ENCODE measurements around the gene RSBN1L. TPM values are rescaled to one million over a fixed set of nuclear protein-coding genes. Genes with fewer than 3 reads are reported as not detected.
"Not testable (repeated sequence)": the region's sequence is repeated elsewhere in the genome, so short reads cannot be mapped to it uniquely, and the experiment has no call there.

Gene RSBN1L
- 10 to 100 TPM; 18.5 to 21.1 TPM for total RNA-seq

DNA sequence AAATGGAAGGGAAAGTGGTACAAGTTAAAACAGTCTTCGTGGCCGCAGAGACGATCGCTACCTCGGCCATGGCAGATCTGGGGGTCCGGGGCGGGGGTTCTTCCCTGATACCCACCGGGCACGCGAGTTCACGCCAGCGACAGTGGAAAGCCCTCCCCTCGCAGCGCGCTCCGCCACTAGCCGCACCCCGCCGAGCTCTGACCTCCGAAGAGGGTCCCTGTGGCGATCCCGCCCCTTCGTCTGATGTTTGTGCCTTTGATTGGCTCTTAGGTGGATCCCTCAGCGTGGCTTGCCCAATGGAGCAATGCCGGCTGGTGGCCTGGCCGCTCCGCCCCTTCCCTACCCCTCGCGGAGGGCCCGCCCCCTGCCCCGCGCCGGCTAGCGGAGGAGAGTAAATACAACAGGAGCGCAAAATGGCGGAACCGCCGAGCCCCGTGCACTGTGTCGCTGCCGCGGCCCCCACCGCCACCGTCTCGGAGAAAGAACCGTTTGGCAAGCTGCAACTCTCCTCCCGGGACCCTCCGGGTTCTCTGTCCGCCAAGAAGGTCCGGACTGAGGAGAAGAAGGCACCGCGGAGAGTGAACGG lies at the start of gene RSBN1L:
RSBN1L (plus strand) TSS at position 403 of the 586 bp plus-strand sequence; CDS start at position 414, 11 bp downstream.
- Mint-ChIP-seq H3K4me1 (ENCODE audit: low read depth) (peaks cover 48% of the 10 kb centered on the region), H3K9me3 (no peaks in the 10 kb centered on the region), H3K36me3 (peaks cover 8% of the 10 kb centered on the region), H3K27me3 (no peaks in the 10 kb centered on the region), H3K4me3 (peak within 1 kb of the TSS; percentile 89), H3K27ac (peak within 1 kb of the TSS; percentile 95)
- peak; percentile 99 for DNase-seq
- ChIA-PET CTCF (interaction anchor here (1.0 to 4.1 kb wide), 5 partner anchors 11 to 64 kb away, joined by 3 to 33 read pairs (median 4); no protein-coding TSS in a partner anchor), POLR2A (interaction anchor here (0.9 to 1.5 kb wide), 8 partner anchors 11 to 218 kb away, joined by 3 to 7 read pairs (median 3); partner anchors contain the start of genes PHTF2 and TMEM60)
- intact Hi-C loops (cut with micrococcal nuclease), result loop anchor here (1.0 to 5.0 kb wide), 4 partner anchors 36 to 160 kb away; partner anchors contain the start of genes PHTF2 and TMEM60

DNA sequence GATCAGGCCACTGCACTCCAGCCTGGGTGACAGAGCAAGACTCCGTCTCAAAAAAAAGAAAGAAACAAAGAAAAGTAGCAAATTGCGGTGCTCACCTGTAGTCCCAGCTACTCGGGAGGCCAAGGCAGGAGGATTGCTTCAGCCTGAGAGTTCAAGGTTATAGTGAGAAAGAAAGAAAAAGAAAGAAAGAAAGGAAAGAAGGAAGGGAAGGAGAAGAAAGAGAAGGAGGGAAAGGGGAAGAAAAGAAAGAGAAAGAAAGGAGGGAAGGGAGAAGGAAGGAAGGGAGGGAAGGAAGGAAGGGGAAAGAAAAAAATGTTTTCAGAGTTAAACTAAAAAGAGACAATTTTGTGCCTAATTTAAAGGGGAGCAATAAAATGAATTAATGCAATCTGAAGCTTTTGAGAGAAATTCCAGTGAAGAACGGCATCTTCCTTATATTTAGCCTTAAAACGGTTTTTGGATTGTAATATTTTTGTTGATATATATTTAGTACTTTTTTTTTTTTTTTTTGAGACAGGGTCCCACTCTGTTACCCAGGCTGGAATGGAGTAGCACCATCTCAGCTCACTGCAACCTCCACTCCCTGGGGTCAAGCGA lies 47.4 kb upstream of the RSBN1L start:
- no peaks in the 10 kb centered on the region for H3K27me3 Mint-ChIP-seq
- no peaks in the 10 kb centered on the region for H3K4me1 Mint-ChIP-seq (ENCODE audit: low read depth)
- ChIA-PET POLR2A (no interaction called here), CTCF (interaction anchor here (1.2 to 5.2 kb wide), 4 partner anchors 9 to 393 kb away, joined by 3 to 39 read pairs (median 4); no protein-coding TSS in a partner anchor)
- H3K36me3 Mint-ChIP-seq, result no peaks in the 10 kb centered on the region
- H3K9me3 Mint-ChIP-seq, result no peaks in the 10 kb centered on the region
- H3K4me3 Mint-ChIP-seq, result no peak overlapping the region
- intact Hi-C loops (cut with micrococcal nuclease), result no loop called here
- H3K27ac Mint-ChIP-seq, result no peak overlapping the region
- DNase-seq, result no peak

DNA sequence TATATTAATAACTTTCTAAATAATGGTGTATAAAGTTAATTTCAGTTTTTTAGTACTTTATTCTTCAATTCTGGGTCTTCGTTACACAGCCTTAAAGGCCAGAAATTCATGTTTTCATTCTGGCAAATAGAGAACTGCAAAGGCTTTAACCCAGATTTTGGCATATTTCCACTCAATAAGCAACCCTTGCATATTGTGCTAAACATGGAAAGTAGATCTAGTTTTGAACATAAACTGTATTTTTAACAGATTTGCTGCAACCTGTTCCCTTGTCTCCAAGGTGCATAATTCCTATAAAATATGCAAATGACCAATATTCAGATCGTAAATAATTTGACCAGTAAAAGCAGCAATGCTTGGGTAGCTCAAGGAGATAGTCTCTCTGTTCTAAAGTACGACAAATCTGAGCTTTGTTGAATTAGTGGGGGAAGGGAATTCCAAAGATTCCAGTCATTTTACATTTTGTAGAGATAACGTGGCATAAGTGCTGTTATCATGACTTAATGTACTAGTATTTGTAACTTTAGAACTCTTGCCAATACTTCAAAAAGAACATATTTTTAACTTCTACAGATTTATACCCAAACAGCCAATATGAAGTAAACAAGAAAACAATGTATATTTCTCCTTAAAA lies 46.4 kb upstream of the RSBN1L start:
- H3K27ac Mint-ChIP-seq, result no peak overlapping the region
- ChIA-PET POLR2A (no interaction called here), CTCF (interaction anchor here (0.8 to 12.6 kb wide), 8 partner anchors 8 to 392 kb away, joined by 3 to 156 read pairs (median 4); partner anchors contain the start of gene RSBN1L)
- no peak for DNase-seq
- no peaks in the 10 kb centered on the region for H3K36me3 Mint-ChIP-seq
- H3K9me3 Mint-ChIP-seq, result no peaks in the 10 kb centered on the region
- no peak overlapping the region for H3K4me3 Mint-ChIP-seq
- intact Hi-C loops (cut with micrococcal nuclease), result loop anchor here (2.0 kb wide), 1 partner anchor 391 kb away; no protein-coding TSS in a partner anchor
- no peaks in the 10 kb centered on the region for H3K27me3 Mint-ChIP-seq
- no peaks in the 10 kb centered on the region for H3K4me1 Mint-ChIP-seq (ENCODE audit: low read depth)

- Mint-ChIP-seq H3K9me3 (no peaks in the 10 kb centered on the region), H3K4me1 (ENCODE audit: low read depth) (no peaks in the 10 kb centered on the region), H3K27ac (no peak overlapping the region), H3K36me3 (no peaks in the 10 kb centered on the region), H3K27me3 (no peaks in the 10 kb centered on the region), H3K4me3 (no peak overlapping the region)
- intact Hi-C loops (cut with micrococcal nuclease), result loop anchor here (2.0 kb wide), 1 partner anchor 389 kb away; no protein-coding TSS in a partner anchor
- no peak for DNase-seq
- ChIA-PET POLR2A (no interaction called here), CTCF (interaction anchor here (0.5 to 12.6 kb wide), 70 partner anchors 8 to 470 kb away, joined by 3 to 156 read pairs (median 4); partner anchors contain the start of genes PHTF2, RSBN1L and TMEM60)
Observed at GRCh38 chr7:77651575-77652162, 44.6 kb upstream of the RSBN1L start.

GRCh38 chr7:77652826-77653225 lies 43.4 kb upstream of the RSBN1L start:
- H3K27me3 Mint-ChIP-seq; intact Hi-C loops (cut with micrococcal nuclease); H3K4me1 Mint-ChIP-seq (ENCODE audit: low read depth); H3K4me3 Mint-ChIP-seq; H3K36me3 Mint-ChIP-seq; H3K27ac Mint-ChIP-seq; H3K9me3 Mint-ChIP-seq; DNase-seq: not testable (repeated sequence)
- POLR2A ChIA-PET, result interaction anchor here (0.6 kb wide), 1 partner anchor 14 kb away, joined by 4 read pairs; no protein-coding TSS in a partner anchor
- CTCF ChIA-PET, result interaction anchor here (2.3 to 12.6 kb wide), 3 partner anchors 101 to 108 kb away, joined by 20 to 156 read pairs (median 39); no protein-coding TSS in a partner anchor

DNA sequence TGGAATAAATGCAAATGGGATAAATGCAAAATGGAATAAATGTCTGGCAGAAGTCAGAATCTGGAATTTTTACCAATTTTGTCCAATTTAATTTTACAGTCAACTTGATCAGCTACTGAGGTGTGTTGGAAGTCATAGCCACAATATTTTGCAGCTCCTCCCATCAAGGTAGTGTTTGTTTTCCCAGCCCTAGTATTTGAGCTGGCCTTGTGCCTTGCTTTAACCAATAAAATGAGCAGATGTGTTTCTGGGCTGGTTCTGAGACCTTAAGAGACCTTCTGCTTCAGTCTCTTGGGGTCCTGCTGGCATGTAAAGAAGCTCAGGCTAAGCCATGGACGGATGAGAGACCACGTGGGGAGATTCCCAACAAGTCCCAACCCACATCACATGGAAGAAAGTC lies 42.7 kb upstream of the RSBN1L start:
- no peak for DNase-seq
- Mint-ChIP-seq H3K27ac (no peak overlapping the region), H3K9me3 (no peaks in the 10 kb centered on the region), H3K4me3 (no peak overlapping the region), H3K36me3 (no peaks in the 10 kb centered on the region), H3K4me1 (ENCODE audit: low read depth) (no peaks in the 10 kb centered on the region), H3K27me3 (no peaks in the 10 kb centered on the region)
- CTCF ChIA-PET, result interaction anchor here (1.2 to 12.6 kb wide), 4 partner anchors 20 to 367 kb away, joined by 3 to 156 read pairs (median 18); no protein-coding TSS in a partner anchor
- POLR2A ChIA-PET, result interaction anchor here (0.6 kb wide), 1 partner anchor 13 kb away, joined by 4 read pairs; no protein-coding TSS in a partner anchor
- intact Hi-C loops (cut with micrococcal nuclease), result no loop called here

- H3K9me3 Mint-ChIP-seq, result no peaks in the 10 kb centered on the region
- H3K4me1 Mint-ChIP-seq (ENCODE audit: low read depth), result no peaks in the 10 kb centered on the region
- H3K36me3 Mint-ChIP-seq, result no peaks in the 10 kb centered on the region
- no peak overlapping the region for H3K27ac Mint-ChIP-seq
- H3K4me3 Mint-ChIP-seq, result no peak overlapping the region
- CTCF ChIA-PET, result interaction anchor here (1.5 to 12.6 kb wide), 3 partner anchors 10 to 105 kb away, joined by 3 to 156 read pairs (median 33); no protein-coding TSS in a partner anchor
- POLR2A ChIA-PET, result no interaction called here
- intact Hi-C loops (cut with micrococcal nuclease), result loop anchor here (5.0 kb wide), 1 partner anchor 282 kb away; no protein-coding TSS in a partner anchor
- H3K27me3 Mint-ChIP-seq, result no peaks in the 10 kb centered on the region
- DNase-seq, result no peak
Observed at GRCh38 chr7:77655356-77655755, 40.9 kb upstream of the RSBN1L start.

DNA sequence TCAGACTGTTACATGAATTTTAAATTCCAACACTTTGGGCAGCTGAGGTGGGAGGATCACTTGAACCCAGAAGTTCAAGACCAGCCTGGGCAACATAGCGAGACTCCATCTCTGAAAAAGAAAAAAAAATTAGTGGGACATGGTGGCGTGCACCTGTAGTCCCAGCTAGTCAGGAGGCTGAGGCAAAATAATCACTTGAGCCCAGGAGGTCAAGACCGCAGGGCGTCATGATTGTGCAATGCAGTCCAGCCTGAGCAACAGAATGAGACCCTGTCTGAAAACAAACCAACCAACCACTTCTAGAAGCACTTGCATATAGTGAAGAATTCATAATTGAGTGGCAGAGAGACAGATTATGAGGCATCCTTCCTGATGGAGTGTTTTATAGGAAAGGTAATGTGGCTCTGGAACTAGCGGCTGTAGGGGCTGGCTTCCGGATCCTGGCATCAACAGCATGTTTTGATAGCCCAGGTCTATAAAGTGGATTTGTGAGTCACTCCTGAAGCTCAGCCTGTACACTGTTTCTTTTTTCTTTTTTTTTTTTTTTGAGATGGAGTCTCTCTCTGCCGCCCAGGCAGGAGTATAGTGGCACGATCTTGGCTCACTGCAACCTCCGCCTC lies 40.3 kb upstream of the RSBN1L start:
- intact Hi-C loops (cut with micrococcal nuclease), result loop anchor here (5.0 kb wide), 1 partner anchor 281 kb away; no protein-coding TSS in a partner anchor
- no peaks in the 10 kb centered on the region for H3K9me3 Mint-ChIP-seq
- no peaks in the 10 kb centered on the region for H3K27me3 Mint-ChIP-seq
- H3K4me3 Mint-ChIP-seq, result no peak overlapping the region
- H3K4me1 Mint-ChIP-seq (ENCODE audit: low read depth), result no peaks in the 10 kb centered on the region
- CTCF ChIA-PET, result interaction anchor here (0.7 to 12.6 kb wide), 5 partner anchors 9 to 425 kb away, joined by 3 to 156 read pairs (median 3); no protein-coding TSS in a partner anchor
- H3K27ac Mint-ChIP-seq, result no peak overlapping the region
- H3K36me3 Mint-ChIP-seq, result no peaks in the 10 kb centered on the region
- POLR2A ChIA-PET, result no interaction called here
- DNase-seq, result no peak

- no peaks in the 10 kb centered on the region for H3K9me3 Mint-ChIP-seq
- no peak overlapping the region for H3K27ac Mint-ChIP-seq
- DNase-seq, result no peak
- ChIA-PET POLR2A (no interaction called here), CTCF (interaction anchor here (0.7 to 12.6 kb wide), 25 partner anchors 8 to 1246 kb away, joined by 3 to 156 read pairs (median 5); partner anchors contain the start of genes RSBN1L and TMEM60)
- H3K27me3 Mint-ChIP-seq, result no peaks in the 10 kb centered on the region
- H3K36me3 Mint-ChIP-seq, result no peaks in the 10 kb centered on the region
- intact Hi-C loops (cut with micrococcal nuclease), result loop anchor here (1.0 to 5.0 kb wide), 3 partner anchors 102 to 383 kb away; no protein-coding TSS in a partner anchor
- H3K4me3 Mint-ChIP-seq, result no peak overlapping the region
- no peaks in the 10 kb centered on the region for H3K4me1 Mint-ChIP-seq (ENCODE audit: low read depth)
Observed at GRCh38 chr7:77657427-77658224, 38.6 kb upstream of the RSBN1L start.

DNA sequence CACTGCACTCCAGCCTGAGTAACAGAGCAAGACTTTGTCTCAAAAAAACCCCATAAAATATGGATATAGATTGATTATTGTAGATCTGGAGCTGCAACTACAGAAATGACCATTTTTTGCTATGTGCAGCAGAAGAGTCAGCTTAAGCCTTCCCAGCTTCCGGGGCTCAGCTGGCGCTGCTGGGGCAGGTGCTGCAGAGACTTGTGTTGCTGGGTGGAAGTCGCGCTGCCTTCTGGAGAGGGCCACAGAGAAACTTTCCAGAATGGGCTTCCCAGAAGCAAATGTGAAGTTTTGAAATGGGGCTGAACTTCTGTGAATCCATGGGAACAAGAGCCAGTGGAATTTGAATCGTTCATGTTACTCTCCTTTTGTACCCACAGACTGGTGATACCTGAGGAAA lies 37.3 kb upstream of the RSBN1L start:
- ChIA-PET CTCF (interaction anchor here (0.6 to 12.6 kb wide), 21 partner anchors 10 to 1347 kb away, joined by 3 to 156 read pairs (median 5); partner anchors contain the start of genes RSBN1L and TMEM60), POLR2A (no interaction called here)
- intact Hi-C loops (cut with micrococcal nuclease), result loop anchor here (2.0 to 5.0 kb wide), 2 partner anchors 278 to 382 kb away; no protein-coding TSS in a partner anchor
- Mint-ChIP-seq H3K27ac (no peak overlapping the region), H3K4me1 (ENCODE audit: low read depth) (no peaks in the 10 kb centered on the region), H3K36me3 (no peaks in the 10 kb centered on the region), H3K9me3 (no peaks in the 10 kb centered on the region), H3K4me3 (no peak overlapping the region), H3K27me3 (no peaks in the 10 kb centered on the region)
- no peak for DNase-seq
